SU-DHL-6 (cell line): ENCODE data around the gene ZCCHC24.
"Not testable (repeated sequence)": the region's sequence is repeated elsewhere in the genome, so short reads cannot be mapped to it uniquely, and the experiment has no call there.

Source experiments
- H2AFZ ChIP-seq: fragments of 200-600 bp; sonication (generic); 2 replicates; pipeline ENCODE4 v1.6.1; 2014; ENCODE audit warnings: low read depth, mild to moderate bottlenecking, moderate library complexity, mixed read lengths, antibody characterized with exemption, low read length; ENCODE audit not compliant: severe bottlenecking
- H3F3A ChIP-seq: fragments of 200-600 bp; shearing (Covaris generic); 2 replicates; pipeline ENCODE4 v1.6.0; 2016; ENCODE audit warnings: antibody characterized with exemption, mild to moderate bottlenecking; ENCODE audit not compliant: insufficient read depth
- H3K27ac ChIP-seq: fragments of 200-600 bp; sonication (generic); 2 replicates; pipeline ENCODE4 v1.5.1; 2016; ENCODE audit warnings: low read depth, mild to moderate bottlenecking, low read length, moderate library complexity, mixed read lengths
- H3K27me3 ChIP-seq: fragments of 200-600 bp; sonication (generic), shearing (Covaris generic); 2 replicates; pipeline ENCODE4 v1.6.0; 2014; ENCODE audit warnings: mild to moderate bottlenecking, low read length
- H3K36me3 ChIP-seq: fragments of 200-600 bp; sonication (generic); 2 replicates; pipeline ENCODE4 v1.6.1; 2014; ENCODE audit warnings: mild to moderate bottlenecking, low read length, mixed read lengths
- H3K4me2 ChIP-seq: fragments of 300-600, 200-600 bp; shearing (Covaris generic), sonication (generic); 2 replicates; pipeline ENCODE4 v1.6.0; 2014; ENCODE audit warnings: low read length, low read depth, mild to moderate bottlenecking; ENCODE audit not compliant: poor library complexity, severe bottlenecking
- H3K4me3 ChIP-seq: fragments of 200-600 bp; sonication (generic); 2 replicates; pipeline ENCODE4 v1.5.1; 2014; ENCODE audit warnings: antibody characterized with exemption, low read length, mild to moderate bottlenecking, mixed read lengths; ENCODE audit not compliant: insufficient read depth, poor library complexity, severe bottlenecking
- H3K79me2 ChIP-seq: fragments of 200-600 bp; sonication (generic); 2 replicates; pipeline ENCODE4 v1.6.1; 2014; ENCODE audit warnings: mild to moderate bottlenecking, low read length, moderate library complexity; ENCODE audit not compliant: insufficient read depth
- H3K9ac ChIP-seq: fragments of 200-600 bp; sonication (generic); 2 replicates; pipeline ENCODE4 v1.7.0; 2014; ENCODE audit warnings: mild to moderate bottlenecking, low read length
- H3K9me2 ChIP-seq: fragments of 200-600 bp; sonication (generic); replicated peaks from 2 replicates; pipeline ENCODE4 v1.6.1; 2014; ENCODE audit warnings: low read length; ENCODE audit not compliant: insufficient read depth
- H3K9me3 ChIP-seq: fragments of 200-600 bp; sonication (generic); 2 replicates; pipeline ENCODE4 v1.6.1; 2014; ENCODE audit warnings: low read length, mixed read lengths; ENCODE audit not compliant: insufficient read depth
- H4K20me1 ChIP-seq: fragments of 200-600 bp; sonication (generic); 2 replicates; pipeline ENCODE4 v1.6.1; 2014; ENCODE audit warnings: low read depth, mild to moderate bottlenecking, antibody characterized with exemption, low read length, moderate library complexity, mixed read lengths
- CTCF ChIP-seq: fragments of 200-600 bp; sonication (generic); IDR thresholded peaks from one replicate; pipeline ENCODE4 v1.5.1; 2017; ENCODE audit warnings: antibody characterized with exemption, mild to moderate bottlenecking, low read length, moderate library complexity; ENCODE audit not compliant: insufficient read depth, poor library complexity, severe bottlenecking
- EZH2phosphoT487 ChIP-seq: fragments of 200-600 bp; sonication (generic), shearing (Covaris generic); conservative IDR thresholded peaks from 2 replicates; pipeline ENCODE4 v1.6.1; 2018; ENCODE audit warnings: mild to moderate bottlenecking, antibody characterized with exemption, low read length, moderate library complexity, mixed read lengths

The ZCCHC24 gene

GRCh38 chr10:79335094-79335469 is 110.3 kb downstream of the ZCCHC24 start:
- H3K27ac ChIP-seq: no peak overlapping the region
- H3K9me2 ChIP-seq: no peaks in the 10 kb centered on the region
- no peak overlapping the region for H3K4me3 ChIP-seq
- no peaks in the 10 kb centered on the region for H4K20me1 ChIP-seq
- no peaks in the 10 kb centered on the region for H3K9me3 ChIP-seq
- H3K27me3 ChIP-seq: no peaks in the 10 kb centered on the region
- no peak overlapping the region for H3K4me2 ChIP-seq
- H3F3A ChIP-seq: no peaks in the 10 kb centered on the region
- no peaks in the 10 kb centered on the region for H3K36me3 ChIP-seq
- no peaks in the 10 kb centered on the region for H3K79me2 ChIP-seq
- H3K9ac ChIP-seq: no peak overlapping the region
- TF ChIP-seq EZH2phosphoT487 (no peak), CTCF (no peak)
- no peak overlapping the region for H2AFZ ChIP-seq

- Histone ChIP-seq H3K79me2 (no peaks in the 10 kb centered on the region), H2AFZ (no peak overlapping the region), H4K20me1 (no peaks in the 10 kb centered on the region), H3F3A (no peaks in the 10 kb centered on the region), H3K9ac (no peak overlapping the region), H3K9me3 (no peaks in the 10 kb centered on the region), H3K4me3 (no peak overlapping the region), H3K36me3 (no peaks in the 10 kb centered on the region), H3K9me2 (no peaks in the 10 kb centered on the region), H3K4me2 (no peak overlapping the region), H3K27ac (no peak overlapping the region), H3K27me3 (no peaks in the 10 kb centered on the region)
- no peak for TF ChIP-seq CTCF
- TF ChIP-seq EZH2phosphoT487: no peak
These were observed 110.9 kb downstream of the ZCCHC24 start for GRCh38 chr10:79334573-79334972.

- Histone ChIP-seq H3K27me3 (no peaks in the 10 kb centered on the region), H3K36me3 (no peaks in the 10 kb centered on the region), H3K4me3 (no peak overlapping the region), H2AFZ (no peak overlapping the region), H3K79me2 (no peaks in the 10 kb centered on the region), H3K4me2 (no peak overlapping the region), H3F3A (no peaks in the 10 kb centered on the region), H3K9me2 (no peaks in the 10 kb centered on the region), H3K9me3 (no peaks in the 10 kb centered on the region), H3K9ac (no peak overlapping the region), H3K27ac (no peak overlapping the region), H4K20me1 (no peaks in the 10 kb centered on the region)
- no peak for TF ChIP-seq CTCF
- TF ChIP-seq EZH2phosphoT487: no peak
These were observed 111.9 kb downstream of the ZCCHC24 start for GRCh38 chr10:79333513-79333912.

- H3K27me3 ChIP-seq, H2AFZ ChIP-seq, H3K9ac ChIP-seq, H3K27ac ChIP-seq, H3K79me2 ChIP-seq, H3K4me3 ChIP-seq, H3K9me2 ChIP-seq, H3K36me3 ChIP-seq, H4K20me1 ChIP-seq, H3K4me2 ChIP-seq, H3F3A ChIP-seq, H3K9me3 ChIP-seq: not testable (repeated sequence)
These were observed 112.7 kb downstream of the ZCCHC24 start for GRCh38 chr10:79332610-79333315.
